Transverse colon (tissue), 4 donors: ENCODE results near the gene DHRS7C. TPM values are rescaled to one million over a fixed set of nuclear protein-coding genes. Genes with fewer than 3 reads are reported as not detected.

Experiments used
- DNase-seq: peaks from one replicate; pipeline ENCODE4 v3.0.0-alpha.2; 2019
- H3K27ac ChIP-seq, 4 donors: fragments of 200-600 bp; sonication (generic); 2 replicates each; pipeline ENCODE4 v1.5.1; 2016 to 2018; ENCODE audit warnings: inconsistent platforms in 4 of 4
- H3K27me3 ChIP-seq: fragments of 200-600 bp; sonication (generic); 2 replicates; pipeline ENCODE4 v1.5.1; 2017; ENCODE audit warnings: inconsistent platforms
- H3K36me3 ChIP-seq, 4 donors: fragments of 200-600 bp; sonication (generic); 2 replicates each; pipeline ENCODE4 v1.5.1; 2017 to 2019; ENCODE audit warnings: inconsistent platforms in 4 of 4
- H3K4me1 ChIP-seq, 4 donors: fragments of 200-600 bp; sonication (generic); 2 replicates each; pipeline ENCODE4 v1.5.1; 2017 to 2020; ENCODE audit warnings: inconsistent platforms in 4 of 4
- H3K4me3 ChIP-seq, 4 donors: fragments of 200-600 bp; sonication (generic); 1 replicate in 1 of 4; 2 replicates in 3 of 4; pipeline versions ENCODE4 v1.5.1 to v1.6.1; 2017 to 2019; ENCODE audit warnings: inconsistent platforms in 4 of 4
- H3K9me3 ChIP-seq, 2 donors: fragments of 200-600 bp; sonication (generic); 2 replicates each; pipeline ENCODE4 v1.5.1; 2017 to 2019; ENCODE audit warnings: inconsistent platforms in 2 of 2
- EP300 ChIP-seq: sonication (generic); formaldehyde crosslinking; IDR thresholded peaks from one replicate; pipeline ENCODE4 v1.6.1; 2017; ENCODE audit warnings: antibody characterized with exemption, low read depth
- POLR2A ChIP-seq: fragments of 450-650 bp; IDR thresholded peaks from one replicate; pipeline ENCODE4 v1.6.1; 2016; ENCODE audit warnings: antibody characterized with exemption, mild to moderate bottlenecking, moderate library complexity
- POLR2AphosphoS5 ChIP-seq, 3 donors: sonication (generic); formaldehyde crosslinking; IDR thresholded peaks; one replicate each; pipeline ENCODE4 v1.6.1; 2016; ENCODE audit warnings: antibody characterized with exemption in 3 of 3
- WGBS, 2 donors: methylation state at CpG; one replicate each; pipeline ENCODE4 v1.1.5; 2018; ENCODE audit warnings: low coverage in 1 of 2; 5-methylcytosine and 5-hydroxymethylcytosine counted together
- in situ Hi-C, 4 donors: fragments of 200-750 bp; cut with MboI; loops; one replicate each; pipeline versions ENCODE4 v1.15.0 to v1.15.1; 2017; ENCODE audit warnings: low sequenced_read_pairs in 3 of 4, low pct_ligation_motif_present in 1 of 4, low pct_unique_long_range_greater_than_20kb in 1 of 4
- intact Hi-C: fragments of 100-400 bp; cut with DNase I; formaldehyde crosslinking; loops from one replicate; pipeline ENCODE4 v1.15.1; 2023; ENCODE audit warnings: low total_unique reads
- total RNA-seq, 4 donors: library from RNA; depleted of rRNA; stranded (reverse); fragments of >200 nt; gene quantifications; one replicate each; pipeline ENCODE4 v1.1.0, GENCODE V29; 2016
- TF ChIP-seq, protein P1 (sequence below), 5 experiments: fragments of 200-600 bp in 3 of 5; fragments of 450-650 bp in 2 of 5; sonication (generic) in 3 of 5; IDR thresholded peaks; 1 replicate in 2 of 5; 2 replicates in 3 of 5; pipeline ENCODE4 v1.5.1; 2016 to 2017; ENCODE audit warnings: antibody characterized with exemption in 5 of 5, inconsistent platforms in 3 of 5, mild to moderate bottlenecking in 2 of 5, moderate library complexity in 1 of 5

Gene DHRS7C
- total RNA-seq, 4 donors from 2014 or later = not detected

DNA sequence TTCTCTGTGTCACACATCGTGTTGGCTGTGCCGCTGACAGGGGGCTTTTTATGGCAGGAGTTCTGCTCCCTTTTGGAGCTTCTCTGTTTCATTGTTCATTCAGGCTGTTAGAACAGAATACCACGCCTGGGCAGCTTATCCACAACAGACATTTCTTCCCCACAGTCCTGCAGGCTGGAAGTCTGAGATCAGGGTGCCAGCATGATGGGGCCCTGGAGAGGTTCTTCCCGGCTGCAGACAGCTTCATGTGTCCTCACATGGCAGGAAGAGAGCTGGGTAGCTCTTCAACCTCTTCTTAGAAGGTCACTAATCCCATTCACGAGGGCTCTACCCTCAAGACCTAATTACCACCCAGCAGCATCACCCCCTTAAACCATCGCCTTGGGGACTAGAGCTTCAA is 65.1 kb downstream of the DHRS7C start:
- Histone ChIP-seq H3K4me3 (no peak overlapping the region), H3K27ac (no peak overlapping the region), H3K27me3 (no peaks in the 10 kb centered on the region), H3K4me1 (no peaks in the 10 kb centered on the region), H3K9me3 (no peaks in the 10 kb centered on the region), H3K36me3 (no peaks in the 10 kb centered on the region)
- no peak for DNase-seq
- TF ChIP-seq, protein P1, sequence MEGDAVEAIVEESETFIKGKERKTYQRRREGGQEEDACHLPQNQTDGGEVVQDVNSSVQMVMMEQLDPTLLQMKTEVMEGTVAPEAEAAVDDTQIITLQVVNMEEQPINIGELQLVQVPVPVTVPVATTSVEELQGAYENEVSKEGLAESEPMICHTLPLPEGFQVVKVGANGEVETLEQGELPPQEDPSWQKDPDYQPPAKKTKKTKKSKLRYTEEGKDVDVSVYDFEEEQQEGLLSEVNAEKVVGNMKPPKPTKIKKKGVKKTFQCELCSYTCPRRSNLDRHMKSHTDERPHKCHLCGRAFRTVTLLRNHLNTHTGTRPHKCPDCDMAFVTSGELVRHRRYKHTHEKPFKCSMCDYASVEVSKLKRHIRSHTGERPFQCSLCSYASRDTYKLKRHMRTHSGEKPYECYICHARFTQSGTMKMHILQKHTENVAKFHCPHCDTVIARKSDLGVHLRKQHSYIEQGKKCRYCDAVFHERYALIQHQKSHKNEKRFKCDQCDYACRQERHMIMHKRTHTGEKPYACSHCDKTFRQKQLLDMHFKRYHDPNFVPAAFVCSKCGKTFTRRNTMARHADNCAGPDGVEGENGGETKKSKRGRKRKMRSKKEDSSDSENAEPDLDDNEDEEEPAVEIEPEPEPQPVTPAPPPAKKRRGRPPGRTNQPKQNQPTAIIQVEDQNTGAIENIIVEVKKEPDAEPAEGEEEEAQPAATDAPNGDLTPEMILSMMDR (IDR thresholded peaks at IDR 0.05) = no peak
- no peak for TF ChIP-seq POLR2AphosphoS5 (IDR thresholded peaks at IDR 0.05)
- no peak for TF ChIP-seq EP300
- TF ChIP-seq POLR2A = no peak
- WGBS, 2 donors = 74% methylated on average over 6 of the region's 6 CpGs; no CpG with 5 or more reads in 1 of the 2 donors
- in situ Hi-C loops = loop anchor here in 1 of 4 donors (25.0 kb wide), 1 partner anchor 161 kb away; no protein-coding TSS in a partner anchor
- intact Hi-C loops = no loop called here

DNA sequence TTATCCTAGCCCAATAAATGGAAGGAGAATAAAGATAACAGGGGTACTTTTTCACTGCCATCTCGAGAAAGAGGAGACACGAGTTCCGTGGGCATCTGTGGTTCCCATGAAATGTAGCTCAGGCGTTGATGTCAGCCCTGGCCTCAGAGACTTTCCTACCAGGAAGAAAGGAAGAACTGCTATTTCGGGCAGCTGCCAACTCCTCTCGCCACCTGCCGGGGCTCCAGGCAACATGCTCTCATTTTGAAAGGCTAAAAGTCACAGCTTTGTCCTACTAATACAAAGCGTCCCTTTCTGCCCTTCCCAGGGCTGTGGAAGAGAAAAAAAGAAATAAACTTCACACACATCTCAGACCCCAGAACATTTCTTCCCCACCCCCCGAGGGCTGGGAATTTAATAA is 65.8 kb downstream of the DHRS7C start:
- no peaks in the 10 kb centered on the region for H3K9me3 ChIP-seq
- no peaks in the 10 kb centered on the region for H3K36me3 ChIP-seq
- no peak overlapping the region for H3K27ac ChIP-seq
- DNase-seq = no peak
- no peaks in the 10 kb centered on the region for H3K27me3 ChIP-seq
- WGBS, 2 donors = 31 to 34% methylated on average over 8 to 9 of the region's 9 CpGs
- in situ Hi-C loops (loop anchor here in 1 of 4 donors (25.0 kb wide), 1 partner anchor 162 kb away; no protein-coding TSS in a partner anchor), intact Hi-C loops (no loop called here)
- TF ChIP-seq, protein P1 (IDR thresholded peaks at IDR 0.05) = no peak
- no peak for TF ChIP-seq POLR2AphosphoS5 (IDR thresholded peaks at IDR 0.05)
- no peak for TF ChIP-seq POLR2A
- no peak for TF ChIP-seq EP300
- no peak overlapping the region for H3K4me3 ChIP-seq
- no peaks in the 10 kb centered on the region for H3K4me1 ChIP-seq

Other genes with a start within 250 kb of the DHRS7C start
- 10 to 100 TPM; 18.0 to 53.8 (median 38.3) TPM for gene STX8, start 215.8 kb downstream of the DHRS7C start, total RNA-seq
- gene CFAP52, start 214.9 kb downstream of the DHRS7C start, total RNA-seq = not detected
- gene USP43, start 146.1 kb downstream of the DHRS7C start, total RNA-seq = 10 to 100 TPM; 14.9 to 26.9 (median 20.0) TPM
- gene GSG1L2, start 30.5 kb upstream of the DHRS7C start, total RNA-seq = not detected
- gene GLP2R, start 34.3 kb upstream of the DHRS7C start, total RNA-seq = 10 to 100 TPM in 3 of 4 donors, 1 to 10 TPM in 1; 7.2 to 17.2 (median 12.2) TPM
- gene RCVRN, start 113.7 kb upstream of the DHRS7C start, total RNA-seq = not detected